K562 (cell line): Measurements from ENCODE around the gene ATP6V0A1. TPM values are rescaled to one million over a fixed set of nuclear protein-coding genes. Genes with fewer than 3 reads are reported as not detected.

Source experiments
- ADNP ChIP-seq: fragments of 200-800 bp; sonication (Bioruptor generic); IDR thresholded peaks from 2 replicates; pipeline ENCODE4 v1.6.1; 2016; ENCODE audit warnings: missing genetic modification characterization, missing compliant biosample characterization
- AFF4 ChIP-seq: sonication (generic); formaldehyde crosslinking; IDR thresholded peaks from 2 replicates; pipeline ENCODE4 v1.8.0; 2023; ENCODE audit warnings: mild to moderate bottlenecking, missing genetic modification reagents
- BRD4 ChIP-seq: fragments of 200-600 bp; sonication (generic); IDR thresholded peaks from 2 replicates; pipeline ENCODE4 v1.6.1; 2017; ENCODE audit warnings: inconsistent platforms
- CAMTA2 ChIP-seq: fragments of 250-450 bp; sonication (Bioruptor Pico); conservative IDR thresholded peaks from 2 replicates; pipeline ENCODE4 v1.5.1; 2022
- CHD2 ChIP-seq: IDR thresholded peaks from 2 replicates; pipeline ENCODE4 v1.6.1; 2011; ENCODE audit warnings: low read depth, low read length
- CREM ChIP-seq: IDR thresholded peaks from 2 replicates; pipeline ENCODE4 v1.6.1; 2014; ENCODE audit warnings: antibody characterized with exemption, low read depth
- EP400 ChIP-seq: fragments of 450-650 bp; IDR thresholded peaks from 2 replicates; pipeline ENCODE4 v1.6.1; 2017; ENCODE audit warnings: antibody characterized with exemption, mild to moderate bottlenecking, moderate library complexity
- HEY1 ChIP-seq: fragments of 250-450 bp; sonication (Bioruptor Pico); IDR thresholded peaks from 2 replicates; pipeline ENCODE4 v1.5.0; 2020; ENCODE audit warnings: mild to moderate bottlenecking, moderate library complexity, borderline replicate concordance
- HMG20A ChIP-seq: fragments of 450-650 bp; formaldehyde crosslinking; conservative IDR thresholded peaks from 2 replicates; pipeline ENCODE4 v1.4.0; 2020; ENCODE audit warnings: mild to moderate bottlenecking, mixed read lengths
- HNRNPLL ChIP-seq: fragments of 200-400 bp; formaldehyde crosslinking; IDR thresholded peaks from 2 replicates; pipeline ENCODE4 v1.6.1; 2017; ENCODE audit warnings: low read length, low read depth, mild to moderate bottlenecking; ENCODE audit not compliant: poor library complexity, severe bottlenecking
- KDM4B ChIP-seq, 2 experiments: fragments of 450-650 bp in 1 of 2; sonication (generic) in 1 of 2; IDR thresholded peaks; 2 replicates each; pipeline ENCODE4 v1.6.1; 2016 to 2017; ENCODE audit warnings: borderline replicate concordance in 2 of 2, antibody characterized with exemption in 1 of 2, low read depth in 1 of 2, mild to moderate bottlenecking in 1 of 2
- KDM5B ChIP-seq: fragments of 200-600 bp; sonication (generic); IDR thresholded peaks from 2 replicates; pipeline ENCODE4 v1.6.1; 2012; ENCODE audit warnings: low read depth, mild to moderate bottlenecking, moderate library complexity, low read length, control low read depth, inconsistent platforms; ENCODE audit not compliant: insufficient replicate concordance
- KLF16 ChIP-seq: IDR thresholded peaks from 2 replicates; pipeline ENCODE4 v1.6.1; 2016; ENCODE audit warnings: antibody characterized with exemption
- SIRT6 ChIP-seq: IDR thresholded peaks from one replicate; pipeline ENCODE4 v1.6.1; 2012; ENCODE audit warnings: low read depth, mild to moderate bottlenecking, control low read depth, inconsistent platforms, low read length, moderate library complexity
- SMARCE1 ChIP-seq: fragments of 450-650 bp; IDR thresholded peaks from 2 replicates; pipeline ENCODE4 v1.7.1; 2016; ENCODE audit warnings: mild to moderate bottlenecking
- ZNF212 ChIP-seq: fragments of 450-650 bp; formaldehyde crosslinking; IDR thresholded peaks from 2 replicates; pipeline ENCODE4 v1.4.0; 2020; ENCODE audit warnings: mild to moderate bottlenecking
- ZNF407 ChIP-seq: fragments of 450-650 bp; IDR thresholded peaks from 2 replicates; pipeline ENCODE4 v1.6.1; 2016; ENCODE audit warnings: low read depth
- polyA plus RNA-seq, 8 experiments: library from polyadenylated mRNA; depleted of rRNA in 4 of 8; stranded (reverse) in 5 of 8; unstranded in 3 of 8; fragments of >200 nt; fragmentation: Nextera tagmentation in 2 of 8; fragmentation: Illumina TruSeq in 1 of 8; extraction: Ambion mirVana in 2 of 8; extraction: Trizol in 1 of 8; gene quantifications; 2 replicates each; pipeline versions ENCODE4 v1.2.1 to v1.2.3, GENCODE V29; 2011 to 2014; ENCODE audit warnings: inconsistent platforms in 1 of 8, missing spikeins in 1 of 8
- total RNA-seq, 7 experiments: library from RNA; depleted of rRNA in 6 of 7; stranded (reverse); fragments of >200 nt in 6 of 7; fragmentation: Illumina TruSeq in 2 of 7; extraction: Trizol in 2 of 7; gene quantifications; 2 replicates each; pipeline versions ENCODE4 v1.2.1 to v1.2.3, GENCODE V29; 2011 to 2021; ENCODE audit warnings: low replicate concordance in 1 of 7

ATP6V0A1 gene
- total and polyA plus RNA-seq, 9 of the 15 experiments (the other 6 are each of a cell fraction or from before 2014, with no cell fraction given): 11.8 to 158 (median 75.5) TPM

- TF ChIP-seq ZNF407 (no peak), KDM4B (IDR thresholded peaks at IDR 0.05; ENCODE audit: borderline replicate concordance in 2 of 2, low read depth in 1 of 2) (0 out of 4 replicates have a peak, but pooled peaks of 1 of the 2 experiments have one; percentile 11), SMARCE1 (0 out of 2 replicates have a peak, but pooled peaks have one; percentile 33), HEY1 (CRISPR knock-in tag) (no peak), KLF16 (no peak), HMG20A (CRISPR knock-in tag) (no peak), CREM (peak; percentile 45; the same call in 1 of the 2 replicates), CAMTA2 (no peak), EP400 (no peak), ADNP (tag) (no peak), HNRNPLL (no peak), SIRT6 (no peak), ZNF212 (CRISPR knock-in tag) (no peak), AFF4 (CRISPR knock-in tag) (no peak), BRD4 (0 out of 2 replicates have a peak, but pooled peaks have one; percentile 54), CHD2 (no peak), KDM5B (peak; percentile 96)
Measured at GRCh38 chr17:42422958-42423712, 35.5 kb upstream of the ATP6V0A1 start, which contains the start of gene CAVIN1 (continued).
